Measurements from ENCODE around the gene NDUFAF8.
"Not testable (repeated sequence)": the region's sequence is repeated elsewhere in the genome, so short reads cannot be mapped to it uniquely, and the experiment has no call there.

The NDUFAF8 gene

GRCh38 chr17:81222906-81223761 is 16.0 kb upstream of the NDUFAF8 start, which contains the start of gene CEP131:
Gene CEP131 (minus strand): TSS chr17:81222965. CDS start chr17:81220056, 2,909 bp downstream.
- peak; percentile 100 for DNase-seq (ENCODE audit: low spot score)

- no peak for DNase-seq (ENCODE audit: low spot score)
Measured at GRCh38 chr17:81223762-81224130, 15.4 kb upstream of the NDUFAF8 start.

GRCh38 chr17:81227630-81228029 is 11.5 kb upstream of the NDUFAF8 start:
- not testable (repeated sequence) for DNase-seq (ENCODE audit: low spot score)

GRCh38 chr17:81228420-81228819 is 10.7 kb upstream of the NDUFAF8 start:
- no peak for DNase-seq (ENCODE audit: low spot score)

- DNase-seq (ENCODE audit: low spot score): no peak
Measured at GRCh38 chr17:81228834-81229665, 10.1 kb upstream of the NDUFAF8 start.

GRCh38 chr17:81229666-81229920 is 9.5 kb upstream of the NDUFAF8 start:
- no peak for DNase-seq (ENCODE audit: low spot score)

- no peak for DNase-seq (ENCODE audit: low spot score)
Measured at GRCh38 chr17:81230043-81230820, 8.9 kb upstream of the NDUFAF8 start.

- DNase-seq (ENCODE audit: low spot score): no peak
Measured at GRCh38 chr17:81231121-81231645, 7.9 kb upstream of the NDUFAF8 start.

- DNase-seq (ENCODE audit: low spot score): no peak
Measured at GRCh38 chr17:81231766-81232581, 7.1 kb upstream of the NDUFAF8 start.

- no peak for DNase-seq (ENCODE audit: low spot score)
Measured at GRCh38 chr17:81232616-81233241, 6.4 kb upstream of the NDUFAF8 start.

GRCh38 chr17:81233316-81233715 is 5.8 kb upstream of the NDUFAF8 start:
- no peak for DNase-seq (ENCODE audit: low spot score)

GRCh38 chr17:81233811-81234505 is 5.2 kb upstream of the NDUFAF8 start:
- no peak for DNase-seq (ENCODE audit: low spot score)

GRCh38 chr17:81234506-81234855 is 4.6 kb upstream of the NDUFAF8 start:
- no peak for DNase-seq (ENCODE audit: low spot score)

- DNase-seq (ENCODE audit: low spot score): no peak
Measured at GRCh38 chr17:81234940-81235821, 3.9 kb upstream of the NDUFAF8 start.

GRCh38 chr17:81235822-81236740 is 3.0 kb upstream of the NDUFAF8 start:
- no peak for DNase-seq (ENCODE audit: low spot score)

- DNase-seq (ENCODE audit: low spot score): no peak
Measured at GRCh38 chr17:81236784-81237183, 2.3 kb upstream of the NDUFAF8 start.

GRCh38 chr17:81237591-81238489 is 1.3 kb upstream of the NDUFAF8 start:
- DNase-seq (ENCODE audit: low spot score): no peak

All from AG08395 (cell line).